Ovary (tissue), 9 donors: ENCODE measurements around the gene TNIK. TPM values are rescaled to one million over a fixed set of nuclear protein-coding genes. Genes with fewer than 3 reads are reported as not detected.
"Not testable (repeated sequence)": the region's sequence is repeated elsewhere in the genome, so short reads cannot be mapped to it uniquely, and the experiment has no call there.

Source experiments
- DNase-seq, 5 donors: peaks; one replicate each; pipeline ENCODE4 v3.0.0-alpha.2; 2019 to 2020
- H3K27ac ChIP-seq, 2 donors: fragments of 200-600 bp; one replicate each; pipeline versions ENCODE4 v1.5.1 to v1.8.0; 2019 to 2022
- H3K27me3 ChIP-seq: fragments of 200-600 bp; one replicate; pipeline ENCODE4 v1.8.0; 2022
- H3K36me3 ChIP-seq: fragments of 200-600 bp; sonication (generic); one replicate; pipeline ENCODE4 v1.5.1; 2019
- H3K4me1 ChIP-seq: one replicate; pipeline ENCODE4 v1.8.1; 2013; ENCODE audit warnings: mild to moderate bottlenecking, moderate library complexity; ENCODE audit not compliant: insufficient read depth
- H3K4me3 ChIP-seq: fragments of 200-600 bp; sonication (generic); one replicate; pipeline ENCODE4 v1.5.1; 2017
- H3K9me3 ChIP-seq, 2 donors: fragments of 200-600 bp in 1 of 2; sonication (generic) in 1 of 2; one replicate each; pipeline versions ENCODE4 v1.5.1 to v1.8.1; 2013 to 2019; ENCODE audit warnings: mild to moderate bottlenecking in 1 of 2, moderate library complexity in 1 of 2
- CTCF ChIP-seq, 3 donors: fragments of 450-650 bp in 2 of 3; fragments of 200-600 bp in 1 of 3; IDR thresholded peaks; one replicate each; pipeline versions ENCODE4 v1.5.1 to v1.8.0; 2016 to 2022; ENCODE audit warnings: antibody characterized with exemption in 3 of 3, mild to moderate bottlenecking in 1 of 3
- EP300 ChIP-seq: sonication (generic); formaldehyde crosslinking; IDR thresholded peaks from one replicate; pipeline ENCODE4 v1.6.1; 2017; ENCODE audit warnings: antibody characterized with exemption
- POLR2A ChIP-seq: fragments of 450-650 bp; IDR thresholded peaks from one replicate; pipeline ENCODE4 v1.6.1; 2017; ENCODE audit warnings: antibody characterized with exemption, mild to moderate bottlenecking, moderate library complexity
- WGBS, 3 donors: extraction: QIAGEN DNeasy Blood & Tissue Kit in 1 of 3; methylation state at CpG; one replicate each; pipeline versions ENCODE4 v1.1.5 to v1.1.7; 2013 to 2017; 5-methylcytosine and 5-hydroxymethylcytosine counted together
- intact Hi-C, 4 donors: fragments of 100-400 bp; cut with DNase I; formaldehyde crosslinking; loops; one replicate each; pipeline versions ENCODE4 v1.11.0 to v1.15.1; 2022 to 2023
- polyA plus RNA-seq, 2 donors: library from polyadenylated mRNA; stranded (reverse); fragments of 200-250 nt in 1 of 2; fragments of 350-450 nt in 1 of 2; fragmentation: Illumina TruSeq in 1 of 2; extraction: RNeasy Lipid Tissue Mini Kit (QIAGEN cat#74804) in 1 of 2; gene quantifications; one replicate each; pipeline ENCODE4 v1.2.3, GENCODE V29; 2013 to 2014
- total RNA-seq, 7 donors: library from RNA; depleted of rRNA in 2 of 7; stranded (reverse); fragments of >200 nt in 2 of 7; fragmentation: NEBNext Ultra II Directional in 3 of 7; extraction: Animal tissue kit (Norgen Biotek cat#: 25700) in 3 of 7; gene quantifications; one replicate each; pipeline versions ENCODE4 v1.1.0 to v1.2.4, GENCODE V29; 2016 to 2023
- donor health status: DM: no; HTN: no; CAD: no; lungs with moderate emphysema.
- donor health status: DM: no; HTN: no; CAD: no.
- donor health status: Bipolar disorder and iron deficiency.
- donor health status: DM: yes; HTN: yes; CAD: no.
- donor health status: DM: no; HTN: no; CAD: no.
- donor health status: DM: yes; HTN: yes; CAD: no.

TNIK gene
- total and polyA plus RNA-seq, 9 donors = 1.1 to 9.5 (median 4.5) TPM

DNA sequence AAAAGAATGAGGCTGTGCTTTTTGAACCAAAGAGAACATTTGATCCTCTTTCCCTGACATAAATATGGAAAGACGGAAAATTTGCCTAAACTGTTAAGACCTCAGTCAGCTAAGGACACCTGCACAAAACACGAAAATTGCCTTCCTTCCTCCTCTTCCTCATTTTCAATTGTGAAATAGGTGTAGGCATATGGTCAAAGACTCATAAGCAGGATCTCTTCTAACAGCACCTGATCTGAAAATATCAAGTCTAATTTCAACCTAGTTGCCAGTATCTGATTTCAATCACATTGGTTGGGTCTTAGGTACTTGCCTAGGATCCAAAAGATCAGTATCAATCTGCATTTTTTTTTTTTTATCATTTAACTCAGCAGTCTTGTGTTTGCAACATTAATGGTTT, 218.0 kb downstream of the TNIK start:
- Histone ChIP-seq H3K36me3 (no peaks in the 10 kb centered on the region), H3K27me3 (no peaks in the 10 kb centered on the region), H3K27ac (no peak overlapping the region), H3K9me3 (no peaks in the 10 kb centered on the region), H3K4me1 (no peaks in the 10 kb centered on the region), H3K4me3 (no peak overlapping the region)
- no peak for DNase-seq
- WGBS, 3 donors = 84 to 96% (median 95%) methylated on average over 2 of the region's 2 CpGs
- intact Hi-C loops = no loop called here
- TF ChIP-seq POLR2A = no peak
- TF ChIP-seq CTCF (IDR thresholded peaks at IDR 0.05) = no peak
- TF ChIP-seq EP300 = no peak

DNA sequence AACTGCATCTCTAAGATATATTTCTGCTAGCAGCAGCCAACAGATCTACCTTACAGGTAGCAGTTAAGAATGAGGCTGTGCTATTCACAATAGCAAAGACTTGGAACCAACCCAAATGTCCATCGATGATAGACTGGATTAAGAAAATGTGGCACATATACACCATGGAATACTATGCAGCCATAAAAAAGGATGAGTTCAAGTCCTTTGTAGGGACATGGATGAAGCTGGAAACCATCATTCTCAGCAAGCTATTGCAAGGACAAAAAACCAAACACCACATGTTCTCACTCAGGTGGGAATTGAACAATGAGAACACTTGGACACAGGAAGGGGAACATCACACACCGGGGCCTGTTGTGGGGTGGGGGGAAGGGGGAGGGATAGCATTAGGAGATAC, 218.6 kb downstream of the TNIK start:
- H3K4me3 ChIP-seq, DNase-seq, intact Hi-C loops, H3K27ac ChIP-seq, H3K9me3 ChIP-seq, H3K27me3 ChIP-seq, H3K4me1 ChIP-seq, H3K36me3 ChIP-seq: not testable (repeated sequence)
- WGBS, 3 donors = 91 to 100% (median 97%) methylated on average over 2 of the region's 2 CpGs

DNA sequence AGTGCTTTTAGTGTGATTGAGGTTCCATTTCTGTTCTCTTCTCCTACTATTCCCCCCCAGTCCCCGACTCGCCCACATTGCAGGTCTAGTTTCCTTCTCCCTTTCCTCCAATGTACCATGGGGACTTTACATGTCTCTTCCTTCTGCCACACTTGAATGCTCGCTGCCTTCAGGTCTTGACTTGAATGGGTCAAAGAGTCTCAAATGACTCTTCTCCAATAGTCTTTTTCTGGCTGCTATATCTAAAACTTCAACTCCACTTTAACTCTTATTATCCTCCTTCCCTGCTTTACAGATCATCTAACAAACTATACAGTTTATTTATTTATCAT, 219.7 kb downstream of the TNIK start:
- no peaks in the 10 kb centered on the region for H3K4me1 ChIP-seq
- no peaks in the 10 kb centered on the region for H3K9me3 ChIP-seq
- H3K27ac ChIP-seq = no peak overlapping the region
- TF ChIP-seq CTCF (IDR thresholded peaks at IDR 0.05) = no peak
- no peak for TF ChIP-seq EP300
- no peak for TF ChIP-seq POLR2A
- no peak overlapping the region for H3K4me3 ChIP-seq
- no peak for DNase-seq
- H3K27me3 ChIP-seq = no peaks in the 10 kb centered on the region
- no peaks in the 10 kb centered on the region for H3K36me3 ChIP-seq
- intact Hi-C loops = no loop called here
- 82 to 95% (median 93%) methylated on average over 3 of the region's 3 CpGs for WGBS, 3 donors

DNA sequence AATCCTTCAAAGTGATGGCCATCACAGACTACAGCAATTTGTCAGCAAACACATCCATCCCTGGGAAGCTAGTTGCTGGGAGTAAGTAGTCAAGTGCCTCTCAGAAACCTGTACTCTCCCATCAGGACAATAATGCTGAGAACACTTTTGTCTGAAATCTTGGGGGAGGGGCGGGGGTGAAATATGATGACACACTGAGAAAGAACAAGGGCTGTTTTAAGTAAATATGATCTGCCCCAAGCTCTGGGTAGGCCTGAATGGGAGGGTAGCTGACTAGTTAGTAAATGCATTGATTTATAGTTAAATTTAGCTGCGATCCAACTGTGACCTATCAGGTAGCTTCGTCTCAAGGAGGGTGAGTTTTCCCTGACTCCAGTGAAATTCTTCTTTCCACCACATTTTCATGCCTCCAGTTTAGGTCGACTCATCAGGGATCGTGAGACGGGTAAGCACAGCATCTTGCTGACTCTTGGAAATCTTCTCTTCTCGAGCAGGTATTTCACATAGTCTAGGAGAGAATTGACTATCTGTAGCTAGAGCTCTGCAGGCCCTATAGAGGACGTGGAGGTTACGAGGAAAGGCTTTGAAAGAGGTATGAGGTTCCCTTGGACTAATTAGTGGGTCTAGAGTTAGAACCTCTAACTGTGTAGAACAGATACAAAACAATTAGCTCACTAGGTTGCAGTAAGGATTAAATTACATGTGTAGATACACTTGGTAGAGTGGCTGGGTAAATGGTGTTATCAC, 220.3 kb downstream of the TNIK start:
- no peaks in the 10 kb centered on the region for H3K4me1 ChIP-seq
- no peak overlapping the region for H3K27ac ChIP-seq
- H3K36me3 ChIP-seq = no peaks in the 10 kb centered on the region
- 88 to 92% (median 88%) methylated on average over 9 of the region's 9 CpGs for WGBS, 3 donors
- intact Hi-C loops = no loop called here
- no peak overlapping the region for H3K4me3 ChIP-seq
- DNase-seq = no peak
- H3K27me3 ChIP-seq = no peaks in the 10 kb centered on the region
- H3K9me3 ChIP-seq = no peaks in the 10 kb centered on the region
- TF ChIP-seq CTCF (IDR thresholded peaks at IDR 0.05) = no peak
- no peak for TF ChIP-seq EP300
- TF ChIP-seq POLR2A = no peak

GRCh38 chr3:171237009-171237385, 223.2 kb downstream of the TNIK start:
- 62 to 88% (median 75%) methylated on average over 2 of the region's 2 CpGs for WGBS, 3 donors
- Histone ChIP-seq H3K27me3 (no peaks in the 10 kb centered on the region), H3K36me3 (no peaks in the 10 kb centered on the region), H3K27ac (no peak overlapping the region), H3K9me3 (no peaks in the 10 kb centered on the region), H3K4me1 (no peaks in the 10 kb centered on the region), H3K4me3 (no peak overlapping the region)
- DNase-seq = no peak
- TF ChIP-seq CTCF (IDR thresholded peaks at IDR 0.05) (no peak), POLR2A (no peak), EP300 (no peak)
- intact Hi-C loops = no loop called here
